ENCODE measurements around the gene EML3. TPM values are rescaled to one million over a fixed set of nuclear protein-coding genes. Genes with fewer than 3 reads are reported as not detected.

Gene EML3, protein sequence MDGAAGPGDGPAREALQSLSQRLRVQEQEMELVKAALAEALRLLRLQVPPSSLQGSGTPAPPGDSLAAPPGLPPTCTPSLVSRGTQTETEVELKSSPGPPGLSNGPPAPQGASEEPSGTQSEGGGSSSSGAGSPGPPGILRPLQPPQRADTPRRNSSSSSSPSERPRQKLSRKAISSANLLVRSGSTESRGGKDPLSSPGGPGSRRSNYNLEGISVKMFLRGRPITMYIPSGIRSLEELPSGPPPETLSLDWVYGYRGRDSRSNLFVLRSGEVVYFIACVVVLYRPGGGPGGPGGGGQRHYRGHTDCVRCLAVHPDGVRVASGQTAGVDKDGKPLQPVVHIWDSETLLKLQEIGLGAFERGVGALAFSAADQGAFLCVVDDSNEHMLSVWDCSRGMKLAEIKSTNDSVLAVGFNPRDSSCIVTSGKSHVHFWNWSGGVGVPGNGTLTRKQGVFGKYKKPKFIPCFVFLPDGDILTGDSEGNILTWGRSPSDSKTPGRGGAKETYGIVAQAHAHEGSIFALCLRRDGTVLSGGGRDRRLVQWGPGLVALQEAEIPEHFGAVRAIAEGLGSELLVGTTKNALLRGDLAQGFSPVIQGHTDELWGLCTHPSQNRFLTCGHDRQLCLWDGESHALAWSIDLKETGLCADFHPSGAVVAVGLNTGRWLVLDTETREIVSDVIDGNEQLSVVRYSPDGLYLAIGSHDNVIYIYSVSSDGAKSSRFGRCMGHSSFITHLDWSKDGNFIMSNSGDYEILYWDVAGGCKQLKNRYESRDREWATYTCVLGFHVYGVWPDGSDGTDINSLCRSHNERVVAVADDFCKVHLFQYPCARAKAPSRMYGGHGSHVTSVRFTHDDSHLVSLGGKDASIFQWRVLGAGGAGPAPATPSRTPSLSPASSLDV
- total RNA-seq (2022; extraction: Qiagen RNA extraction; ENCODE audit: low read depth) = 13.5 to 30.1 TPM (median 26.2 TPM) in 5 replicates

DNA sequence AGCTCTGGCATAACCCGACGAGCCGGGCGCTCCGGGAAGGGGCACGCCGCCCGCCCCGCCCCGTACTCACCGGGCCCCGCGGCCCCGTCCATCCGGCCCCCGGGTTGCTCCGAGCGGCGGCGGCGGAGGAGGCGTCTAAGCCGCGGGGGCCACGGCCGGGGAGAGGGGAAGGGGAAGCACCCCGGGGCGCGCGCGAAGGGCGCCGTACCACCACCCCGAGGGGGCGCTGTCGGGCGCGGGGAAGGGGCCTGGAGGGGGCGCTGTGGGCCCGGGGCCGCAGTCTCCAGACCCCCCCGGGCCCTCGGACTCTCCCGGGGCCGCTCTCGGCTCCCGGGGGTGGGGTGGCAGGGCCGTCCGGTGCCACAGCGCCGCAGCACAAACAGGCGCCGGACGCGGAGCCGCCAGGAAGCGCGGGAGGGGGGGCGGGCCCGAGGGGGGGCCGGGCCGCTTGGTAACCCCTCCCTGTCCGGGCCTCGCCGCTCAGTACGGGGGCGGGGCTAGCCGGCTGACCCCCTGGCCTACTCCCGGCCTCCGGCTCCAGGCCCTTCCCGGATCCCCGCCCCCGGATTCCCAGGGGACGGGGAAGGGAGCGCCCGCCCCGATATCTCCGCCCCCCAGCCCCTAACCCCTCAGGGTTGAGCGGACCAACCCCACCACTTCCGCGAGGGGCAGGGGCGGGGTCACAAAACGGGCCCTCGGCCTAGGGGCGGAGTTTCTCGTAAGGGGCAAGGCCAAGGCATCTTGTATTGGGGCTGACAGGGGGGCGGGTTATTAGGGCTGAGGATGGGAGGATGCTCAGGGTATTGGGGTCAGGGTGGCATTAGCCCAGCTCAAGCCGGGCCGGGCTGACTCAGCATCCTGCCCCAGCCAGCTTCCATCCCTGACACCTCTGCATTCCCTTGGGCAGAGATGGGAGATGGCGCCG, at the start of gene EML3, which contains the start of gene ROM1:
EML3 (minus strand) TSS at position 410 of the 925 bp plus-strand sequence; CDS start at position 92, 318 bp downstream.
ROM1 (plus strand) TSS at position 892 of the 925 bp plus-strand sequence; CDS start at position 917, 25 bp downstream.

GRCh38 chr11:62645946-62646824, 33.6 kb upstream of the EML3 start, which contains the start of gene GANAB:
GANAB (minus strand) TSS chr11:62646613; CDS start chr11:62646599, 14 bp downstream.

GRCh38 chr11:62621567-62622470, 9.2 kb upstream of the EML3 start, which contains the start of gene B3GAT3:
B3GAT3 (minus strand) TSS chr11:62621986; CDS start chr11:62621947, 39 bp downstream.

DNA sequence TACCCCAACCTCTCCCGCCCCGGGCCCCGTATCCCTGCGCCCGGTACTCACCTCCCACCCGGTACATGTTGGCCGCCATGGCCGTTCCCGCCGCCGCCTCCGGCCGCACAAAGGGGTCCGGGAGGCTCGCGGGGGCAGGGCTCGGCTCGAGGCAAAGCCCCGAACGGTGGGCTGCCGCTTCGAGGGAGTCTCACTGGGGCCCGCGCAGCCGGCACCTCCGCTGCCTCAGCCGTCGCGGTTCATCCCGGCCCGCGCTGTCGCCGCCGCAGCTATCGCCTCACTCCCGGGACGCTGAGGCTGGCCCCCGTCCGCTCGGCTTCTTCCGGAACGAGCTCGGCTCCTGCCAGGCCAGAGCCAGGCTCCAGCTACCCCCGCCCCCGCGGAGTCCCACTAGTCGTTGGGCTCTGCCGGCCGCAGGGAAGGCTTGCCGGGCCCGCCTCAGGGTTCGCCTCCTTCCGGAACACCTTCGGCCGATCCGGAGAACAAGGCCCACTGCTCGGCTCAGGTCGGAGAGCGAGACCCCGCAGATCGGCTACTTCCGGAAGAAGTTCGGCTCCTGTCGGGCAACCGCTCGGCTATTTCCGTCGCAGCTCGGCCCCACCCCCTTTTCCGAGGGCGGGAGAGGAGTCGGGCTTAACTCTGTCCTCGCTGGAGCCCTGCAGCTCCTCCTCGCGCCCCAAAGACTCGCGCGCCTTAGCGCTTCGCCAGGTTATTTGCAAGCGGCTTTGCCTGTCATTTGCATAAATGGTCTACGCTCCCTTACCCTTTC, 11.0 kb downstream of the EML3 start, which contains the start of gene MTA2:
MTA2 (minus strand) TSS at position 494 of the 769 bp plus-strand sequence; CDS start at position 79, 415 bp downstream.

GRCh38 chr11:62591448-62592145, 21.0 kb downstream of the EML3 start, which contains the start of gene TUT1:
TUT1 (minus strand) TSS chr11:62591523; CDS start chr11:62591485, 38 bp downstream.

GRCh38 chr11:62573592-62574362, 38.8 kb downstream of the EML3 start, which contains the start of gene EEF1G:
EEF1G (minus strand) TSS chr11:62573891; CDS start chr11:62573842, 49 bp downstream.

Other genes with a start within 250 kb of the EML3 start
- gene SCGB1A1, start 193.7 kb downstream of the EML3 start, total RNA-seq (2022; extraction: Qiagen RNA extraction; ENCODE audit: low read depth) = not detected in 5 replicates
- 237 to 338 TPM (median 298 TPM) in 5 replicates for gene AHNAK, start 66.0 kb downstream of the EML3 start, total RNA-seq (2022; extraction: Qiagen RNA extraction; ENCODE audit: low read depth)
- gene EEF1G, start 38.9 kb downstream of the EML3 start, total RNA-seq (2022; extraction: Qiagen RNA extraction; ENCODE audit: low read depth) = 1,887 to 2,053 TPM (median 2,011 TPM) in 5 replicates
- 7.8 to 17.7 TPM (median 15.1 TPM) in 5 replicates for gene TUT1, start 21.3 kb downstream of the EML3 start, total RNA-seq (2022; extraction: Qiagen RNA extraction; ENCODE audit: low read depth)
- gene MTA2, start 10.9 kb downstream of the EML3 start, total RNA-seq (2022; extraction: Qiagen RNA extraction; ENCODE audit: low read depth) = 77.4 to 91.6 TPM (median 86.2 TPM) in 5 replicates
- 3.5 to 4.8 TPM (median 4.4 TPM) in 5 replicates for gene ROM1, start 482 bp upstream of the EML3 start, total RNA-seq (2022; extraction: Qiagen RNA extraction; ENCODE audit: low read depth)
- gene B3GAT3, start 9.2 kb upstream of the EML3 start, total RNA-seq (2022; extraction: Qiagen RNA extraction; ENCODE audit: low read depth) = 30.1 to 56.7 TPM (median 52.1 TPM) in 5 replicates
- 200 to 293 TPM (median 267 TPM) in 5 replicates for gene GANAB, start 33.8 kb upstream of the EML3 start, total RNA-seq (2022; extraction: Qiagen RNA extraction; ENCODE audit: low read depth)
- gene INTS5, start 40.5 kb upstream of the EML3 start, total RNA-seq (2022; extraction: Qiagen RNA extraction; ENCODE audit: low read depth) = 12.9 to 22.4 TPM (median 21.3 TPM) in 5 replicates
- 124 to 164 TPM (median 134 TPM) in 5 replicates for gene C11orf98, start 52.4 kb upstream of the EML3 start, total RNA-seq (2022; extraction: Qiagen RNA extraction; ENCODE audit: low read depth)
- gene CSKMT, start 52.5 kb upstream of the EML3 start, total RNA-seq (2022; extraction: Qiagen RNA extraction; ENCODE audit: low read depth) = 5.8 to 16.2 TPM (median 12.6 TPM) in 5 replicates
- gene UQCC3, start 58.9 kb upstream of the EML3 start, total RNA-seq (2022; extraction: Qiagen RNA extraction; ENCODE audit: low read depth) = 25.4 to 39.4 TPM (median 34.5 TPM) in 5 replicates
- 4.8 to 5.3 TPM (median 5.0 TPM) in 5 replicates for gene LBHD1, start 59.5 kb upstream of the EML3 start, total RNA-seq (2022; extraction: Qiagen RNA extraction; ENCODE audit: low read depth)
- 89.4 to 131 TPM (median 123 TPM) in 5 replicates for gene UBXN1, start 66.3 kb upstream of the EML3 start, total RNA-seq (2022; extraction: Qiagen RNA extraction; ENCODE audit: low read depth)
- gene LRRN4CL, start 76.8 kb upstream of the EML3 start, total RNA-seq (2022; extraction: Qiagen RNA extraction; ENCODE audit: low read depth) = 0.09 to 0.25 TPM (median 0.14 TPM) in 3 of 5 replicates, not detected in the others
- gene BSCL2, start 94.6 kb upstream of the EML3 start, total RNA-seq (2022; extraction: Qiagen RNA extraction; ENCODE audit: low read depth) = 49.0 to 86.5 TPM (median 71.5 TPM) in 5 replicates
- not detected in 5 replicates for gene GNG3, start 94.9 kb upstream of the EML3 start, total RNA-seq (2022; extraction: Qiagen RNA extraction; ENCODE audit: low read depth)
- 40.2 to 45.6 TPM (median 42.8 TPM) in 5 replicates for gene HNRNPUL2, start 114.7 kb upstream of the EML3 start, total RNA-seq (2022; extraction: Qiagen RNA extraction; ENCODE audit: low read depth)
- 30.4 to 34.7 TPM (median 33.1 TPM) in 5 replicates for gene TTC9C, start 115.7 kb upstream of the EML3 start, total RNA-seq (2022; extraction: Qiagen RNA extraction; ENCODE audit: low read depth)
- 1.1 to 1.8 TPM (median 1.6 TPM) in 5 replicates for gene ZBTB3, start 141.4 kb upstream of the EML3 start, total RNA-seq (2022; extraction: Qiagen RNA extraction; ENCODE audit: low read depth)
- gene POLR2G, start 148.8 kb upstream of the EML3 start, total RNA-seq (2022; extraction: Qiagen RNA extraction; ENCODE audit: low read depth) = 170 to 201 TPM (median 175 TPM) in 5 replicates
- 11.3 to 18.0 TPM (median 15.4 TPM) in 5 replicates for gene TAF6L, start 158.6 kb upstream of the EML3 start, total RNA-seq (2022; extraction: Qiagen RNA extraction; ENCODE audit: low read depth)
- 53.3 to 97.0 TPM (median 86.6 TPM) in 5 replicates for gene TMEM179B, start 174.6 kb upstream of the EML3 start, total RNA-seq (2022; extraction: Qiagen RNA extraction; ENCODE audit: low read depth)
- 16.2 to 32.5 TPM (median 26.9 TPM) in 5 replicates for gene TMEM223, start 179.2 kb upstream of the EML3 start, total RNA-seq (2022; extraction: Qiagen RNA extraction; ENCODE audit: low read depth)
- 39.8 to 58.2 TPM (median 53.4 TPM) in 5 replicates for gene NXF1, start 192.7 kb upstream of the EML3 start, total RNA-seq (2022; extraction: Qiagen RNA extraction; ENCODE audit: low read depth)
- 19.1 to 25.0 TPM (median 24.7 TPM) in 5 replicates for gene STX5, start 219.3 kb upstream of the EML3 start, total RNA-seq (2022; extraction: Qiagen RNA extraction; ENCODE audit: low read depth)
- gene TEX54, start 220.1 kb upstream of the EML3 start, total RNA-seq (2022; extraction: Qiagen RNA extraction; ENCODE audit: low read depth) = not detected in 5 replicates
- gene WDR74, start 226.8 kb upstream of the EML3 start, total RNA-seq (2022; extraction: Qiagen RNA extraction; ENCODE audit: low read depth) = 61.5 to 84.6 TPM (median 81.8 TPM) in 5 replicates

Measured in A549 treated with ZK216348 at 1 μM for 4 hours (cell line).